GM06990 (cell line): ENCODE data around the gene BMPR2.

ENCODE experiments used
- DNase-seq: peaks from one replicate; pipeline ENCODE4 v3.0.0-alpha.2; 2011; ENCODE audit not compliant: insufficient read length; ENCODE audit errors: extremely low read depth
- H3K27me3 ChIP-seq: replicated peaks from 2 replicates; pipeline ENCODE4 v1.6.0; 2011; ENCODE audit warnings: low read length; ENCODE audit not compliant: control insufficient read depth, insufficient read depth
- H3K36me3 ChIP-seq: 2 replicates; pipeline ENCODE4 v1.5.1; 2011; ENCODE audit warnings: low read length; ENCODE audit not compliant: control insufficient read depth, insufficient read depth
- H3K4me3 ChIP-seq: replicated peaks from 2 replicates; pipeline ENCODE4 v1.5.1; 2011; ENCODE audit warnings: low read depth, mild to moderate bottlenecking, control low read depth, low read length
- CTCF ChIP-seq: IDR thresholded peaks from 2 replicates; pipeline ENCODE4 v1.5.1; 2011; ENCODE audit warnings: low read length, control low read depth, mild to moderate bottlenecking, inconsistent platforms; ENCODE audit not compliant: insufficient read depth, poor library complexity, severe bottlenecking

Gene BMPR2

GRCh38 chr2:202444000-202444399, 67.9 kb downstream of the BMPR2 start:
- no peak for DNase-seq
- no peak overlapping the region for H3K4me3 ChIP-seq
- TF ChIP-seq CTCF: no peak
- H3K36me3 ChIP-seq: no peaks in the 10 kb centered on the region
- no peaks in the 10 kb centered on the region for H3K27me3 ChIP-seq

- H3K27me3 ChIP-seq: no peaks in the 10 kb centered on the region
- no peaks in the 10 kb centered on the region for H3K36me3 ChIP-seq
- no peak overlapping the region for H3K4me3 ChIP-seq
- no peak for TF ChIP-seq CTCF
- DNase-seq: no peak
Measured at GRCh38 chr2:202449344-202449743, 73.2 kb downstream of the BMPR2 start.

- DNase-seq: no peak
- no peaks in the 10 kb centered on the region for H3K36me3 ChIP-seq
- no peaks in the 10 kb centered on the region for H3K27me3 ChIP-seq
- no peak for TF ChIP-seq CTCF
- no peak overlapping the region for H3K4me3 ChIP-seq
Measured at GRCh38 chr2:202450785-202451184, 74.7 kb downstream of the BMPR2 start.

GRCh38 chr2:202452744-202453143, 76.6 kb downstream of the BMPR2 start:
- Histone ChIP-seq H3K36me3 (no peaks in the 10 kb centered on the region), H3K4me3 (no peak overlapping the region), H3K27me3 (no peaks in the 10 kb centered on the region)
- no peak for DNase-seq
- TF ChIP-seq CTCF: no peak

GRCh38 chr2:202454536-202454935, 78.4 kb downstream of the BMPR2 start:
- TF ChIP-seq CTCF: no peak
- Histone ChIP-seq H3K27me3 (no peaks in the 10 kb centered on the region), H3K4me3 (no peak overlapping the region), H3K36me3 (no peaks in the 10 kb centered on the region)
- no peak for DNase-seq

- no peaks in the 10 kb centered on the region for H3K36me3 ChIP-seq
- no peaks in the 10 kb centered on the region for H3K27me3 ChIP-seq
- H3K4me3 ChIP-seq: no peak overlapping the region
- TF ChIP-seq CTCF: no peak
- DNase-seq: no peak
Measured at GRCh38 chr2:202455114-202455513, 79.0 kb downstream of the BMPR2 start.
